ENCODE results near the gene VILL.

- TF ChIP-seq SUZ12 (IDR thresholded peaks at IDR 0.05; ENCODE audit: extremely low read depth, insufficient read depth, insufficient read length) (no peak), ZNF274 (IDR thresholded peaks at IDR 0.05; ENCODE audit: low read depth, low read length) (no peak)
These were observed 48.7 kb upstream of the VILL start for GRCh38 chr3:37941608-37942508.
